Panc1 (cell line): ENCODE results near the gene TXNRD3. TPM values are rescaled to one million over a fixed set of nuclear protein-coding genes. Genes with fewer than 3 reads are reported as not detected.

Source experiments
- ATAC-seq: fragments of 200-7000 bp; cut with Tn5 transposase; 2 replicates; pipeline ENCODE4 v1.9.1; 2020; ENCODE audit warnings: mild to moderate bottlenecking, moderate library complexity
- BruUV-seq: library from RNA; stranded (reverse); fragments of 400-500 nt; replicated peaks from 2 replicates; lab custom pipeline; 2021; lab: Mats Ljungman, UMichigan
- CTCF ChIA-PET: fragments of 300-600 bp; sonication (Branson Sonifier 250); formaldehyde crosslinking; loops from one replicate; lab custom pipeline; 2022; ENCODE audit warnings: antibody characterized with exemption; lab: Charles Lee
- POLR2A ChIA-PET: fragments of 300-600 bp; sonication (Branson Sonifier 250); formaldehyde crosslinking; loops from one replicate; lab custom pipeline; 2022; ENCODE audit warnings: antibody characterized with exemption; lab: Charles Lee
- DNase-seq: peaks from one replicate; pipeline ENCODE4 v3.0.0-alpha.2; 2010; ENCODE audit warnings: low read depth, low spot score
- H3K27ac ChIP-seq: 2 replicates; pipeline ENCODE4 v1.5.1; 2011; ENCODE audit warnings: mild to moderate bottlenecking, low read length, inconsistent platforms
- H3K27me3 ChIP-seq: fragments of 200-500 bp; sonication (Bioruptor generic); 2 replicates; pipeline ENCODE4 v1.6.0; 2014; ENCODE audit warnings: low read length, inconsistent platforms; ENCODE audit not compliant: control insufficient read depth, insufficient read depth
- H3K36me3 ChIP-seq: fragments of 200-500 bp; sonication (Bioruptor generic); 2 replicates; pipeline ENCODE4 v1.5.1; 2014; ENCODE audit warnings: inconsistent platforms, mild to moderate bottlenecking, low read length, moderate library complexity; ENCODE audit not compliant: control insufficient read depth, insufficient read depth
- H3K4me1 ChIP-seq: 2 replicates; pipeline ENCODE4 v1.5.1; 2011; ENCODE audit warnings: inconsistent platforms, mild to moderate bottlenecking, low read length, moderate library complexity; ENCODE audit not compliant: control insufficient read depth, insufficient read depth
- H3K4me3 ChIP-seq, 2 experiments: 2 replicates each; pipeline ENCODE4 v1.5.1; 2011 to 2012; ENCODE audit warnings: low read depth in 2 of 2, low read length in 2 of 2, mild to moderate bottlenecking in 2 of 2, inconsistent platforms in 1 of 2, moderate library complexity in 1 of 2
- H3K9me3 ChIP-seq: fragments of 200-500 bp; sonication (Bioruptor generic); 2 replicates; pipeline ENCODE4 v1.5.1; 2014; ENCODE audit warnings: low read depth, mild to moderate bottlenecking, inconsistent platforms, low read length, moderate library complexity; ENCODE audit not compliant: control insufficient read depth, insufficient read depth
- POLR2AphosphoS5 ChIP-seq: IDR thresholded peaks from 2 replicates; pipeline ENCODE4 v1.6.1; 2012; ENCODE audit warnings: mild to moderate bottlenecking, low read depth, low read length, moderate library complexity
- SIN3A ChIP-seq: IDR thresholded peaks from 2 replicates; pipeline ENCODE4 v1.6.1; 2012; ENCODE audit warnings: low read depth, mild to moderate bottlenecking, low read length, moderate library complexity, borderline replicate concordance; ENCODE audit not compliant: insufficient read depth
- TCF7L2 ChIP-seq: IDR thresholded peaks from 2 replicates; pipeline ENCODE4 v1.6.1; 2011; ENCODE audit warnings: mild to moderate bottlenecking, low read depth, low read length, inconsistent platforms
- in situ Hi-C: cut with HindIII; loops from 2 replicates; pipeline ENCODE4 v1.10.0; 2016; ENCODE audit warnings: low sequenced_read_pairs, low pct_unique_long_range_greater_than_20kb
- intact Hi-C: fragments of 100-400 bp; cut with micrococcal nuclease; formaldehyde crosslinking; loops from one replicate; pipeline ENCODE4 v1.10.0; 2022; ENCODE audit not compliant: unreplicated experiment
- total RNA-seq: library from RNA; stranded (reverse); gene quantifications from one replicate; pipeline ENCODE4 v1.2.1, GENCODE V29; 2021; ENCODE audit not compliant: unreplicated experiment
- TF ChIP-seq, protein P1 (sequence below): fragments of 450-650 bp; IDR thresholded peaks from 2 replicates; pipeline ENCODE4 v1.5.1; 2017; ENCODE audit warnings: mild to moderate bottlenecking
- TF ChIP-seq, protein P2 (sequence below), 2 experiments: IDR thresholded peaks; 2 replicates each; pipeline ENCODE4 v1.6.1; 2011 to 2012; ENCODE audit warnings: low read depth in 2 of 2, control low read depth in 1 of 2, low read length in 1 of 2, mild to moderate bottlenecking in 1 of 2, moderate library complexity in 1 of 2; ENCODE audit not compliant: insufficient read depth in 1 of 2

The TXNRD3 gene
- total RNA-seq, 1 experiment from 2014 or later: 17.2 TPM

- no TSS peak for BruUV-seq
These were observed 27.1 kb upstream of the TXNRD3 start for GRCh38 chr3:126682009-126682408.

GRCh38 chr3:126680667-126681055 is 25.7 kb upstream of the TXNRD3 start:
- no TSS peak for BruUV-seq
- intact Hi-C loops (loop anchor here (5.0 kb wide), 1 partner anchor 302 kb away; the partner anchor contains the start of gene PLXNA1), in situ Hi-C loops (no loop called here)
- Histone ChIP-seq H3K36me3 (no peaks in the 10 kb centered on the region), H3K27ac (no peak overlapping the region), H3K4me1 (peaks cover 13% of the 10 kb centered on the region), H3K27me3 (peaks cover 5% of the 10 kb centered on the region; the same call in 1 of the 2 replicates), H3K9me3 (no peaks in the 10 kb centered on the region), H3K4me3 (no peak overlapping the region)
- no peak for DNase-seq
- ChIA-PET CTCF (no interaction called here), POLR2A (no interaction called here)
- ATAC-seq: no peak
- TF ChIP-seq POLR2AphosphoS5: no peak
- TF ChIP-seq SIN3A: no peak
- no peak for TF ChIP-seq TCF7L2
- TF ChIP-seq, protein P1, sequence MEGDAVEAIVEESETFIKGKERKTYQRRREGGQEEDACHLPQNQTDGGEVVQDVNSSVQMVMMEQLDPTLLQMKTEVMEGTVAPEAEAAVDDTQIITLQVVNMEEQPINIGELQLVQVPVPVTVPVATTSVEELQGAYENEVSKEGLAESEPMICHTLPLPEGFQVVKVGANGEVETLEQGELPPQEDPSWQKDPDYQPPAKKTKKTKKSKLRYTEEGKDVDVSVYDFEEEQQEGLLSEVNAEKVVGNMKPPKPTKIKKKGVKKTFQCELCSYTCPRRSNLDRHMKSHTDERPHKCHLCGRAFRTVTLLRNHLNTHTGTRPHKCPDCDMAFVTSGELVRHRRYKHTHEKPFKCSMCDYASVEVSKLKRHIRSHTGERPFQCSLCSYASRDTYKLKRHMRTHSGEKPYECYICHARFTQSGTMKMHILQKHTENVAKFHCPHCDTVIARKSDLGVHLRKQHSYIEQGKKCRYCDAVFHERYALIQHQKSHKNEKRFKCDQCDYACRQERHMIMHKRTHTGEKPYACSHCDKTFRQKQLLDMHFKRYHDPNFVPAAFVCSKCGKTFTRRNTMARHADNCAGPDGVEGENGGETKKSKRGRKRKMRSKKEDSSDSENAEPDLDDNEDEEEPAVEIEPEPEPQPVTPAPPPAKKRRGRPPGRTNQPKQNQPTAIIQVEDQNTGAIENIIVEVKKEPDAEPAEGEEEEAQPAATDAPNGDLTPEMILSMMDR: no peak
- TF ChIP-seq, protein P2, sequence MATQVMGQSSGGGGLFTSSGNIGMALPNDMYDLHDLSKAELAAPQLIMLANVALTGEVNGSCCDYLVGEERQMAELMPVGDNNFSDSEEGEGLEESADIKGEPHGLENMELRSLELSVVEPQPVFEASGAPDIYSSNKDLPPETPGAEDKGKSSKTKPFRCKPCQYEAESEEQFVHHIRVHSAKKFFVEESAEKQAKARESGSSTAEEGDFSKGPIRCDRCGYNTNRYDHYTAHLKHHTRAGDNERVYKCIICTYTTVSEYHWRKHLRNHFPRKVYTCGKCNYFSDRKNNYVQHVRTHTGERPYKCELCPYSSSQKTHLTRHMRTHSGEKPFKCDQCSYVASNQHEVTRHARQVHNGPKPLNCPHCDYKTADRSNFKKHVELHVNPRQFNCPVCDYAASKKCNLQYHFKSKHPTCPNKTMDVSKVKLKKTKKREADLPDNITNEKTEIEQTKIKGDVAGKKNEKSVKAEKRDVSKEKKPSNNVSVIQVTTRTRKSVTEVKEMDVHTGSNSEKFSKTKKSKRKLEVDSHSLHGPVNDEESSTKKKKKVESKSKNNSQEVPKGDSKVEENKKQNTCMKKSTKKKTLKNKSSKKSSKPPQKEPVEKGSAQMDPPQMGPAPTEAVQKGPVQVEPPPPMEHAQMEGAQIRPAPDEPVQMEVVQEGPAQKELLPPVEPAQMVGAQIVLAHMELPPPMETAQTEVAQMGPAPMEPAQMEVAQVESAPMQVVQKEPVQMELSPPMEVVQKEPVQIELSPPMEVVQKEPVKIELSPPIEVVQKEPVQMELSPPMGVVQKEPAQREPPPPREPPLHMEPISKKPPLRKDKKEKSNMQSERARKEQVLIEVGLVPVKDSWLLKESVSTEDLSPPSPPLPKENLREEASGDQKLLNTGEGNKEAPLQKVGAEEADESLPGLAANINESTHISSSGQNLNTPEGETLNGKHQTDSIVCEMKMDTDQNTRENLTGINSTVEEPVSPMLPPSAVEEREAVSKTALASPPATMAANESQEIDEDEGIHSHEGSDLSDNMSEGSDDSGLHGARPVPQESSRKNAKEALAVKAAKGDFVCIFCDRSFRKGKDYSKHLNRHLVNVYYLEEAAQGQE (IDR thresholded peaks at IDR 0.05; ENCODE audit: insufficient read depth in 1 of 2, low read depth in 2 of 2, low read length in 1 of 2): no peak

More at GRCh38 chr3:126682009-126682408, 27.1 kb upstream of the TXNRD3 start:
- Histone ChIP-seq H3K4me1 (peaks cover 13% of the 10 kb centered on the region), H3K27me3 (no peaks in the 10 kb centered on the region), H3K27ac (no peak overlapping the region), H3K36me3 (no peaks in the 10 kb centered on the region), H3K4me3 (no peak overlapping the region), H3K9me3 (no peaks in the 10 kb centered on the region)
- intact Hi-C loops (loop anchor here (5.0 kb wide), 1 partner anchor 300 kb away; the partner anchor contains the start of gene PLXNA1), in situ Hi-C loops (no loop called here)
- CTCF ChIA-PET: no interaction called here
- no peak for DNase-seq
- POLR2A ChIA-PET: no interaction called here
- TF ChIP-seq, protein P2 (IDR thresholded peaks at IDR 0.05; ENCODE audit: insufficient read depth in 1 of 2, low read depth in 2 of 2, low read length in 1 of 2): no peak
- TF ChIP-seq TCF7L2 (no peak), SIN3A (no peak), POLR2AphosphoS5 (no peak)
- no peak for ATAC-seq
